Prostate gland (tissue), 2 donors: ENCODE results near the gene ZNF511. TPM values are rescaled to one million over a fixed set of nuclear protein-coding genes. Genes with fewer than 3 reads are reported as not detected.

ENCODE experiments used
- DNase-seq: peaks from one replicate; pipeline ENCODE4 v3.0.0-alpha.2; 2019; ENCODE audit warnings: low spot score
- H3K27ac ChIP-seq, 2 donors: fragments of 200-600 bp; sonication (generic); 2 replicates each; pipeline ENCODE4 v1.5.1; 2017 to 2019
- H3K27me3 ChIP-seq: fragments of 200-600 bp; sonication (generic); replicated peaks from 2 replicates; pipeline ENCODE4 v1.5.1; 2019; ENCODE audit not compliant: insufficient read depth
- H3K36me3 ChIP-seq, 2 donors: fragments of 200-600 bp; sonication (generic); 1 replicate in 1 of 2; 2 replicates in 1 of 2; pipeline versions ENCODE4 v1.5.1 to v1.8.1; 2017 to 2019
- H3K4me1 ChIP-seq: fragments of 200-600 bp; sonication (generic); replicated peaks from 2 replicates; pipeline ENCODE4 v1.5.1; 2019
- H3K4me3 ChIP-seq, 2 donors: fragments of 200-600 bp; sonication (generic); 2 replicates each; pipeline ENCODE4 v1.5.1; 2017 to 2019
- H3K9me3 ChIP-seq: fragments of 200-600 bp; sonication (generic); 2 replicates; pipeline ENCODE4 v1.5.1; 2017
- CTCF ChIP-seq, 4 experiments: fragments of 200-600 bp in 2 of 4; fragments of 450-650 bp in 2 of 4; sonication (generic) in 2 of 4; IDR thresholded peaks; 1 replicate in 3 of 4; 2 replicates in 1 of 4; pipeline ENCODE4 v1.5.1; 2016 to 2019; ENCODE audit warnings: antibody characterized with exemption in 4 of 4, mild to moderate bottlenecking in 2 of 4, moderate library complexity in 2 of 4
- POLR2A ChIP-seq: fragments of 450-650 bp; IDR thresholded peaks from one replicate; pipeline ENCODE4 v1.6.1; 2016; ENCODE audit warnings: antibody characterized with exemption, mild to moderate bottlenecking
- POLR2AphosphoS5 ChIP-seq: sonication (generic); formaldehyde crosslinking; IDR thresholded peaks from one replicate; pipeline ENCODE4 v1.6.1; 2017; ENCODE audit warnings: antibody characterized with exemption
- WGBS: methylation state at CpG from one replicate; pipeline ENCODE4 v1.1.5; 2018; 5-methylcytosine and 5-hydroxymethylcytosine counted together
- intact Hi-C: fragments of 100-400 bp; cut with DNase I; formaldehyde crosslinking; loops from one replicate; pipeline ENCODE4 v1.14.2; 2022
- total RNA-seq, 2 donors: library from RNA; depleted of rRNA; stranded (reverse); fragments of >200 nt; gene quantifications; one replicate each; pipeline ENCODE4 v1.1.0, GENCODE V29; 2016

ZNF511 gene
- total RNA-seq, 2 donors from 2014 or later = 52.8 to 57.6 TPM

DNA sequence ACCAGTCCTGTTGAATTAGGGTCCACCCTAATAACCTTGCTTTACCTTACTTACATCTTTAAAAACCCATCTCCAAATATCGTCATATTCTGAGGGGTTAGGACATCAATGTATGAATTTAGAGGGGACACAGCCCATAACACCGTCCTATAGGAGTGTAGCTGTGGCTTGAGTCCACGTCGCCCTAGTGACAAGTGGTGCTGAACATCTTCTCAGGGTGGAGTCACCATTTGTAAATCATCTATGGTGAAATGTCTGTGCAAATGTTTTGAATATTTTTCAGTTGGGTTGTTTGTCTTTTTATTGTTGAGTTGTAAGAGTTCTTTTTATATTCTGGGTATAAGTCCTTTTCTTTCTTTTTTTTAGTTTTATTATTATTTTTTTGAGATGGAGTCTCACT, 33.3 kb downstream of the ZNF511 start:
- Histone ChIP-seq H3K4me3 (no peak overlapping the region), H3K27ac (no peak overlapping the region), H3K9me3 (no peaks in the 10 kb centered on the region), H3K4me1 (no peaks in the 10 kb centered on the region), H3K27me3 (peaks cover 8% of the 10 kb centered on the region), H3K36me3 (no peaks in the 10 kb centered on the region)
- DNase-seq = no peak
- intact Hi-C loops = no loop called here
- 82% methylated on average over 4 of the region's 4 CpGs for WGBS
- no peak for TF ChIP-seq CTCF (IDR thresholded peaks at IDR 0.05)
- TF ChIP-seq POLR2A = no peak

GRCh38 chr10:133342942-133343341, 34.2 kb downstream of the ZNF511 start:
- intact Hi-C loops = no loop called here
- H3K9me3 ChIP-seq = no peaks in the 10 kb centered on the region
- H3K36me3 ChIP-seq = no peaks in the 10 kb centered on the region
- no peaks in the 10 kb centered on the region for H3K4me1 ChIP-seq
- peaks cover 8% of the 10 kb centered on the region for H3K27me3 ChIP-seq
- no peak for TF ChIP-seq POLR2A
- TF ChIP-seq CTCF (IDR thresholded peaks at IDR 0.05) = no peak
- TF ChIP-seq POLR2AphosphoS5 = no peak
- no peak overlapping the region for H3K27ac ChIP-seq
- no peak for DNase-seq
- H3K4me3 ChIP-seq = no peak overlapping the region
- 75% methylated on average over 8 of the region's 8 CpGs for WGBS

- no peak for TF ChIP-seq POLR2A
- no peak for DNase-seq
- Histone ChIP-seq H3K4me1 (no peaks in the 10 kb centered on the region), H3K27me3 (peaks cover 8% of the 10 kb centered on the region), H3K9me3 (no peaks in the 10 kb centered on the region), H3K36me3 (no peaks in the 10 kb centered on the region), H3K27ac (no peak overlapping the region), H3K4me3 (no peak overlapping the region)
- intact Hi-C loops = no loop called here
- 47% methylated on average over 9 of the region's 9 CpGs for WGBS
These were observed 34.8 kb downstream of the ZNF511 start for GRCh38 chr10:133343558-133343957.

- H3K4me3 ChIP-seq = no peak overlapping the region
- intact Hi-C loops = no loop called here
- no peaks in the 10 kb centered on the region for H3K4me1 ChIP-seq
- TF ChIP-seq POLR2AphosphoS5 (no peak), CTCF (IDR thresholded peaks at IDR 0.05) (no peak), POLR2A (no peak)
- no peaks in the 10 kb centered on the region for H3K9me3 ChIP-seq
- 48% methylated on average over 5 of the region's 5 CpGs for WGBS
- H3K27ac ChIP-seq = no peak overlapping the region
- DNase-seq = no peak
- H3K27me3 ChIP-seq = peaks cover 8% of the 10 kb centered on the region
- H3K36me3 ChIP-seq = no peaks in the 10 kb centered on the region
These were observed 35.5 kb downstream of the ZNF511 start for GRCh38 chr10:133344236-133344635.

- H3K27me3 ChIP-seq = peaks cover 7% of the 10 kb centered on the region
- no peak overlapping the region for H3K27ac ChIP-seq
- intact Hi-C loops = no loop called here
- no peaks in the 10 kb centered on the region for H3K4me1 ChIP-seq
- TF ChIP-seq POLR2AphosphoS5 = no peak
- no peak for TF ChIP-seq CTCF (IDR thresholded peaks at IDR 0.05)
- no peak for TF ChIP-seq POLR2A
- H3K9me3 ChIP-seq = no peaks in the 10 kb centered on the region
- WGBS = 49% methylated on average over 11 of the region's 11 CpGs
- no peaks in the 10 kb centered on the region for H3K36me3 ChIP-seq
- H3K4me3 ChIP-seq = no peak overlapping the region
- DNase-seq = no peak
These were observed 37.7 kb downstream of the ZNF511 start for GRCh38 chr10:133346413-133346812.
